Keratinocyte (primary cell): Measurements from ENCODE around the gene ABHD16A. TPM values are rescaled to one million over a fixed set of nuclear protein-coding genes. Genes with fewer than 3 reads are reported as not detected.

Experiments
- DNase-seq: peaks from one replicate; pipeline ENCODE4 v3.0.0-alpha.2; 2011; ENCODE audit warnings: low read depth, missing footprints, low spot score
- FAIRE-seq: peaks from 2 replicates; lab custom pipeline; 2011; peaks lifted over from hg19 to GRCh38; lab: Jason Lieb, UNC
- H2AFZ ChIP-seq: 2 replicates; pipeline ENCODE4 v1.6.0; 2012; ENCODE audit warnings: low read length, control low read depth, inconsistent platforms; ENCODE audit not compliant: control insufficient read depth
- H3K27ac ChIP-seq: 2 replicates; pipeline ENCODE4 v1.5.1; 2011; ENCODE audit warnings: low read length; ENCODE audit not compliant: control insufficient read depth, insufficient read depth
- H3K27me3 ChIP-seq: 3 replicates; pipeline ENCODE4 v1.6.0; 2011; ENCODE audit warnings: low read length; ENCODE audit not compliant: control insufficient read depth, insufficient read depth; ENCODE audit errors: extremely low read depth
- H3K36me3 ChIP-seq, 2 experiments: 2 replicates in 1 of 2; 3 replicates in 1 of 2; pipeline ENCODE4 v1.5.1; 2011; ENCODE audit warnings: low read length in 2 of 2, mild to moderate bottlenecking in 1 of 2; ENCODE audit not compliant: control insufficient read depth in 2 of 2, insufficient read depth in 2 of 2; ENCODE audit errors: extremely low read depth in 1 of 2
- H3K4me1 ChIP-seq: 3 replicates; pipeline ENCODE4 v1.5.1; 2011; ENCODE audit warnings: low read length; ENCODE audit not compliant: control insufficient read depth, insufficient read depth; ENCODE audit errors: extremely low read depth
- H3K4me2 ChIP-seq: 3 replicates; pipeline ENCODE4 v1.6.0; 2011; ENCODE audit warnings: low read depth, low read length; ENCODE audit not compliant: control insufficient read depth, insufficient read depth; ENCODE audit errors: extremely low read depth
- H3K4me3 ChIP-seq, 3 experiments: fragments of 200-600 bp in 1 of 3; sonication (generic) in 1 of 3; 2 replicates in 2 of 3; 3 replicates in 1 of 3; pipeline ENCODE4 v1.5.1; 2011 to 2016; ENCODE audit warnings: low read length in 3 of 3, mild to moderate bottlenecking in 3 of 3, control low read depth in 2 of 3, inconsistent platforms in 1 of 3, low read depth in 1 of 3, mixed read lengths in 1 of 3, mixed run types in 1 of 3, moderate library complexity in 1 of 3; ENCODE audit not compliant: control insufficient read depth in 2 of 3, insufficient read depth in 2 of 3; ENCODE audit errors: extremely low read depth in 1 of 3
- H3K79me2 ChIP-seq: 2 replicates; pipeline ENCODE4 v1.6.0; 2012; ENCODE audit warnings: low read length; ENCODE audit not compliant: control insufficient read depth, insufficient read depth
- H3K9ac ChIP-seq: 3 replicates; pipeline ENCODE4 v1.6.0; 2011; ENCODE audit warnings: low read length; ENCODE audit not compliant: control insufficient read depth, insufficient read depth; ENCODE audit errors: extremely low read depth
- H3K9me1 ChIP-seq: 3 replicates; pipeline ENCODE4 v1.6.0; 2011; ENCODE audit warnings: low read length; ENCODE audit not compliant: control insufficient read depth, insufficient read depth; ENCODE audit errors: extremely low read depth
- H3K9me3 ChIP-seq: 2 replicates; pipeline ENCODE4 v1.5.1; 2012; ENCODE audit warnings: low read depth, low read length; ENCODE audit not compliant: control insufficient read depth
- H4K20me1 ChIP-seq: 3 replicates; pipeline ENCODE4 v1.6.0; 2011; ENCODE audit warnings: low read length; ENCODE audit not compliant: control insufficient read depth, insufficient read depth; ENCODE audit errors: extremely low read depth
- EZH2 ChIP-seq: IDR thresholded peaks from one replicate; pipeline ENCODE4 v1.6.1; 2012; ENCODE audit warnings: inconsistent platforms, mild to moderate bottlenecking, low read length, moderate library complexity
- dilution Hi-C: fragments of 300-500 bp; cut with MboI; formaldehyde crosslinking; loops from one replicate; pipeline ENCODE4 v1.7.0; 2020; ENCODE audit warnings: low sequenced_read_pairs; ENCODE audit not compliant: extremely low pct_ligation_motif_present
- polyA plus RNA-seq, 5 experiments: library from polyadenylated mRNA; depleted of rRNA in 3 of 5; stranded (reverse) in 3 of 5; stranded (forward) in 1 of 5; unstranded in 1 of 5; fragments of >200 nt; gene quantifications; 1 replicate in 1 of 5; 2 replicates in 3 of 5; 3 replicates in 1 of 5; pipeline versions ENCODE4 v1.2.1 to v1.2.3, GENCODE V29; 2011 to 2012; ENCODE audit warnings: missing spikeins in 2 of 5, low read depth in 1 of 5, low replicate concordance in 1 of 5
- TF ChIP-seq, protein P1 (sequence below), 3 experiments: IDR thresholded peaks in 1 of 3; conservative IDR thresholded peaks in 1 of 3; optimal IDR thresholded peaks in 1 of 3; 2 replicates in 2 of 3; 3 replicates in 1 of 3; pipeline versions ENCODE3 to v1.5.1; 2011; ENCODE audit warnings: low read length in 3 of 3, mild to moderate bottlenecking in 3 of 3, moderate library complexity in 2 of 3, control low read depth in 1 of 3, inconsistent platforms in 1 of 3; ENCODE audit not compliant: insufficient read depth in 2 of 3; ENCODE audit errors: extremely low read depth in 1 of 3

ABHD16A gene
- polyA plus RNA-seq, 1 donor (not counting 4 experiments of a cell fraction or from before 2014, with no cell fraction given), result 21.8 TPM

DNA sequence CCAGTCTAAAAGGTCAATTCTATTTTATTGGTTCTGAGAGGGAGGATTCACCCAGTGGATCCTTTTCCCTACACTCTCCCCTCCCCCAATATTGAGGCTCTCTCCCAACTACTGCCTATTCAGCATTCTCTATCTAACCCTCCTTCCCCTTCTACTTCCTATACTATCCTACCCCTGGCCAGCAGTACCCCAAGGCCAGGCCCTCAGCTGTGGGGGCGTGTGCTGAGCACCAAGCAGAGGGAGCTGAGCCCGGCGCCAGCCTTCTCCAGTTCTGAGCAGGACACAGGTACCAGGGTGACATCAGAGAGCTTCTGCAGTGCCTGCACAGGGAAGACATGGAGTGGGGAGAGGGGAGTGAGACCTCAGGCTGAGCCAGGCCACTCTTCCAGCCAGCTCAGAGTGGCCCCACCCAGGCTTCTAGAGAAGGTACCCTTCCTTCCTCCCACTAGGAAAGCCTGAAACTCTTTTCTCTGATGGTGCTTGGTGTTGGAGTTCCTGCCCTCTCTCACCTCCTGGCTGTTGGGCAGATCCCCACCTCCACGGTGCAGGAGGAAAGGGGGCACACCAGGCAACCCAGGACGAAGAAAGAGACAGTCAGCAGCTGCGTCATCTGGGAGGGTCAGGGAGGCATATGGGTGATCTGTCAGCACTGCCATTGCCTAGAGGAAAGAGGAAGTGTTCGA is 24.1 kb upstream of the ABHD16A start:
- Histone ChIP-seq H3K9me1 (peaks cover 2% of the 10 kb centered on the region), H3K27ac (no peak overlapping the region), H3K36me3 (peaks cover 15 to 20% of the 10 kb centered on the region in 2 experiments), H3K79me2 (no peaks in the 10 kb centered on the region), H2AFZ (no peak overlapping the region), H3K9me3 (no peaks in the 10 kb centered on the region), H4K20me1 (peaks cover 6% of the 10 kb centered on the region), H3K4me3 (no peak overlapping the region), H3K4me2 (no peak overlapping the region), H3K27me3 (no peaks in the 10 kb centered on the region), H3K4me1 (peaks cover 9% of the 10 kb centered on the region), H3K9ac (no peak overlapping the region)
- no peak for FAIRE-seq
- no peak for DNase-seq
- TF ChIP-seq, protein P1, sequence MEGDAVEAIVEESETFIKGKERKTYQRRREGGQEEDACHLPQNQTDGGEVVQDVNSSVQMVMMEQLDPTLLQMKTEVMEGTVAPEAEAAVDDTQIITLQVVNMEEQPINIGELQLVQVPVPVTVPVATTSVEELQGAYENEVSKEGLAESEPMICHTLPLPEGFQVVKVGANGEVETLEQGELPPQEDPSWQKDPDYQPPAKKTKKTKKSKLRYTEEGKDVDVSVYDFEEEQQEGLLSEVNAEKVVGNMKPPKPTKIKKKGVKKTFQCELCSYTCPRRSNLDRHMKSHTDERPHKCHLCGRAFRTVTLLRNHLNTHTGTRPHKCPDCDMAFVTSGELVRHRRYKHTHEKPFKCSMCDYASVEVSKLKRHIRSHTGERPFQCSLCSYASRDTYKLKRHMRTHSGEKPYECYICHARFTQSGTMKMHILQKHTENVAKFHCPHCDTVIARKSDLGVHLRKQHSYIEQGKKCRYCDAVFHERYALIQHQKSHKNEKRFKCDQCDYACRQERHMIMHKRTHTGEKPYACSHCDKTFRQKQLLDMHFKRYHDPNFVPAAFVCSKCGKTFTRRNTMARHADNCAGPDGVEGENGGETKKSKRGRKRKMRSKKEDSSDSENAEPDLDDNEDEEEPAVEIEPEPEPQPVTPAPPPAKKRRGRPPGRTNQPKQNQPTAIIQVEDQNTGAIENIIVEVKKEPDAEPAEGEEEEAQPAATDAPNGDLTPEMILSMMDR (optimal IDR thresholded peaks at IDR 0.05 in 1 of 3, IDR thresholded peaks at IDR 0.05 in 1 of 3, conservative IDR thresholded peaks at IDR 0.05 in 1 of 3; ENCODE audit: extremely low read depth in 1 of 3, insufficient read depth in 2 of 3, low read length in 3 of 3), result no peak
- TF ChIP-seq EZH2, result no peak
- dilution Hi-C loops, result no loop called here

DNA sequence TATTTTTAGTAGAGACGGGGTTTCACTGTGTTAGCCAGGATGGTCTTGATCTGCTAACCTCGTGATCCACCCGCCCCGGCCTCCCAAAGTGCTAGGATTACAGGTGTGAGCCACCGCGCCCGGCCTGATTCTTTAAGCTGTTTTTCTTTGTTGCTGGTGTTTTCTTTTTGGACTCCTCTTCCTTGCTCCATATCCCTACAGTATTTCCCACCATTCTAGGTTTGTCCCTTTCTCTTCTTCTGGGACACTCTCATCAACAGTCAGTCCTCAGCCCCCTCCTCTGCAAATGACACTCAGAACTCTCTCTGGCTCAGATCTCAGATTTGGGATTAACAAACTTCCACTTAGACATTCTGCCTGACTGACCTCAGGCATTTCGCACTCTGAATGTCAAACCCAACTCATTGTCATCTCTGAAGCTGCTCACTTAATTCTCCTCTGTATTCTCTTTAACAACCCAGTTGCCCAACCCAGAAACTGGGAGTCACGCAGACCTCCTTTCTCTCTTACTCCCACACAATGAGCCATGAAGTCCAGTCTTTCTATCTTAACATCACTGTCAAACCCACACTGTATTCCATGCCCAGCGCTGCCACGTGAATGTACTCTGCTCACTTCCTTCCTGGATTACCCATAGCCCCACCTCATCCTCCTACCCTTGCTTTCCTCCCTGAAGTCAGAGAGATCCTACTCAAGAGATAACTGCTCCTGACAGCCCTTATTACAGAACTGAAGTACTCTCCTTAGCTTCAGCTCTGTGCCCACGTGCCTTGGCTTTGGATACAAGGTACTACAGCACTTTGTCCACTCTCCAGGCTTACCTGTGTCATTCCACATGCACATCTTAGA is 22.6 kb upstream of the ABHD16A start:
- peaks cover 9% of the 10 kb centered on the region for H3K4me1 ChIP-seq
- H3K36me3 ChIP-seq, result peaks cover 5 to 6% of the 10 kb centered on the region in 2 experiments
- H3K9me3 ChIP-seq, result no peaks in the 10 kb centered on the region
- no peak overlapping the region for H3K4me3 ChIP-seq
- no peak overlapping the region for H3K9ac ChIP-seq
- H3K27me3 ChIP-seq, result no peaks in the 10 kb centered on the region
- no peak overlapping the region for H2AFZ ChIP-seq
- no peak for FAIRE-seq
- peaks cover 3% of the 10 kb centered on the region for H4K20me1 ChIP-seq
- TF ChIP-seq, protein P1 (optimal IDR thresholded peaks at IDR 0.05 in 1 of 3, IDR thresholded peaks at IDR 0.05 in 1 of 3, conservative IDR thresholded peaks at IDR 0.05 in 1 of 3; ENCODE audit: extremely low read depth in 1 of 3, insufficient read depth in 2 of 3, low read length in 3 of 3), result no peak
- TF ChIP-seq EZH2, result no peak
- no peak overlapping the region for H3K4me2 ChIP-seq
- H3K9me1 ChIP-seq, result no peaks in the 10 kb centered on the region
- no peaks in the 10 kb centered on the region for H3K79me2 ChIP-seq
- dilution Hi-C loops, result no loop called here
- no peak for DNase-seq
- no peak overlapping the region for H3K27ac ChIP-seq
